ENCODE results near the gene BOC. TPM values are rescaled to one million over a fixed set of nuclear protein-coding genes. Genes with fewer than 3 reads are reported as not detected.

BOC gene
- total and polyA plus RNA-seq, 2 of the 8 experiments (the other 6 are each of a cell fraction or from before 2014, with no cell fraction given) = 6.9 to 9.3 TPM

GRCh38 chr3:113261626-113262303, 50.4 kb downstream of the BOC start (continued):
- TF ChIP-seq, protein P1, sequence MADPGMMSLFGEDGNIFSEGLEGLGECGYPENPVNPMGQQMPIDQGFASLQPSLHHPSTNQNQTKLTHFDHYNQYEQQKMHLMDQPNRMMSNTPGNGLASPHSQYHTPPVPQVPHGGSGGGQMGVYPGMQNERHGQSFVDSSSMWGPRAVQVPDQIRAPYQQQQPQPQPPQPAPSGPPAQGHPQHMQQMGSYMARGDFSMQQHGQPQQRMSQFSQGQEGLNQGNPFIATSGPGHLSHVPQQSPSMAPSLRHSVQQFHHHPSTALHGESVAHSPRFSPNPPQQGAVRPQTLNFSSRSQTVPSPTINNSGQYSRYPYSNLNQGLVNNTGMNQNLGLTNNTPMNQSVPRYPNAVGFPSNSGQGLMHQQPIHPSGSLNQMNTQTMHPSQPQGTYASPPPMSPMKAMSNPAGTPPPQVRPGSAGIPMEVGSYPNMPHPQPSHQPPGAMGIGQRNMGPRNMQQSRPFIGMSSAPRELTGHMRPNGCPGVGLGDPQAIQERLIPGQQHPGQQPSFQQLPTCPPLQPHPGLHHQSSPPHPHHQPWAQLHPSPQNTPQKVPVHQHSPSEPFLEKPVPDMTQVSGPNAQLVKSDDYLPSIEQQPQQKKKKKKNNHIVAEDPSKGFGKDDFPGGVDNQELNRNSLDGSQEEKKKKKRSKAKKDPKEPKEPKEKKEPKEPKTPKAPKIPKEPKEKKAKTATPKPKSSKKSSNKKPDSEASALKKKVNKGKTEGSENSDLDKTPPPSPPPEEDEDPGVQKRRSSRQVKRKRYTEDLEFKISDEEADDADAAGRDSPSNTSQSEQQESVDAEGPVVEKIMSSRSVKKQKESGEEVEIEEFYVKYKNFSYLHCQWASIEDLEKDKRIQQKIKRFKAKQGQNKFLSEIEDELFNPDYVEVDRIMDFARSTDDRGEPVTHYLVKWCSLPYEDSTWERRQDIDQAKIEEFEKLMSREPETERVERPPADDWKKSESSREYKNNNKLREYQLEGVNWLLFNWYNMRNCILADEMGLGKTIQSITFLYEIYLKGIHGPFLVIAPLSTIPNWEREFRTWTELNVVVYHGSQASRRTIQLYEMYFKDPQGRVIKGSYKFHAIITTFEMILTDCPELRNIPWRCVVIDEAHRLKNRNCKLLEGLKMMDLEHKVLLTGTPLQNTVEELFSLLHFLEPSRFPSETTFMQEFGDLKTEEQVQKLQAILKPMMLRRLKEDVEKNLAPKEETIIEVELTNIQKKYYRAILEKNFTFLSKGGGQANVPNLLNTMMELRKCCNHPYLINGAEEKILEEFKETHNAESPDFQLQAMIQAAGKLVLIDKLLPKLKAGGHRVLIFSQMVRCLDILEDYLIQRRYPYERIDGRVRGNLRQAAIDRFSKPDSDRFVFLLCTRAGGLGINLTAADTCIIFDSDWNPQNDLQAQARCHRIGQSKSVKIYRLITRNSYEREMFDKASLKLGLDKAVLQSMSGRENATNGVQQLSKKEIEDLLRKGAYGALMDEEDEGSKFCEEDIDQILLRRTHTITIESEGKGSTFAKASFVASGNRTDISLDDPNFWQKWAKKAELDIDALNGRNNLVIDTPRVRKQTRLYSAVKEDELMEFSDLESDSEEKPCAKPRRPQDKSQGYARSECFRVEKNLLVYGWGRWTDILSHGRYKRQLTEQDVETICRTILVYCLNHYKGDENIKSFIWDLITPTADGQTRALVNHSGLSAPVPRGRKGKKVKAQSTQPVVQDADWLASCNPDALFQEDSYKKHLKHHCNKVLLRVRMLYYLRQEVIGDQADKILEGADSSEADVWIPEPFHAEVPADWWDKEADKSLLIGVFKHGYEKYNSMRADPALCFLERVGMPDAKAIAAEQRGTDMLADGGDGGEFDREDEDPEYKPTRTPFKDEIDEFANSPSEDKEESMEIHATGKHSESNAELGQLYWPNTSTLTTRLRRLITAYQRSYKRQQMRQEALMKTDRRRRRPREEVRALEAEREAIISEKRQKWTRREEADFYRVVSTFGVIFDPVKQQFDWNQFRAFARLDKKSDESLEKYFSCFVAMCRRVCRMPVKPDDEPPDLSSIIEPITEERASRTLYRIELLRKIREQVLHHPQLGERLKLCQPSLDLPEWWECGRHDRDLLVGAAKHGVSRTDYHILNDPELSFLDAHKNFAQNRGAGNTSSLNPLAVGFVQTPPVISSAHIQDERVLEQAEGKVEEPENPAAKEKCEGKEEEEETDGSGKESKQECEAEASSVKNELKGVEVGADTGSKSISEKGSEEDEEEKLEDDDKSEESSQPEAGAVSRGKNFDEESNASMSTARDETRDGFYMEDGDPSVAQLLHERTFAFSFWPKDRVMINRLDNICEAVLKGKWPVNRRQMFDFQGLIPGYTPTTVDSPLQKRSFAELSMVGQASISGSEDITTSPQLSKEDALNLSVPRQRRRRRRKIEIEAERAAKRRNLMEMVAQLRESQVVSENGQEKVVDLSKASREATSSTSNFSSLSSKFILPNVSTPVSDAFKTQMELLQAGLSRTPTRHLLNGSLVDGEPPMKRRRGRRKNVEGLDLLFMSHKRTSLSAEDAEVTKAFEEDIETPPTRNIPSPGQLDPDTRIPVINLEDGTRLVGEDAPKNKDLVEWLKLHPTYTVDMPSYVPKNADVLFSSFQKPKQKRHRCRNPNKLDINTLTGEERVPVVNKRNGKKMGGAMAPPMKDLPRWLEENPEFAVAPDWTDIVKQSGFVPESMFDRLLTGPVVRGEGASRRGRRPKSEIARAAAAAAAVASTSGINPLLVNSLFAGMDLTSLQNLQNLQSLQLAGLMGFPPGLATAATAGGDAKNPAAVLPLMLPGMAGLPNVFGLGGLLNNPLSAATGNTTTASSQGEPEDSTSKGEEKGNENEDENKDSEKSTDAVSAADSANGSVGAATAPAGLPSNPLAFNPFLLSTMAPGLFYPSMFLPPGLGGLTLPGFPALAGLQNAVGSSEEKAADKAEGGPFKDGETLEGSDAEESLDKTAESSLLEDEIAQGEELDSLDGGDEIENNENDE (IDR thresholded peaks at IDR 0.05; ENCODE audit: insufficient replicate concordance, low read length) = no peak
- TF ChIP-seq SIRT6 (IDR thresholded peaks at IDR 0.05; ENCODE audit: low read length) (no peak), E2F6 (IDR thresholded peaks at IDR 0.05) (no peak), SAP30 (IDR thresholded peaks at IDR 0.05; ENCODE audit: insufficient read depth, insufficient replicate concordance, low read length) (no peak), YY1 (IDR thresholded peaks at IDR 0.05; ENCODE audit: low read depth, low read length) (no peak), GABPA (IDR thresholded peaks at IDR 0.05; ENCODE audit: borderline replicate concordance, insufficient read depth, low read length) (no peak), FOSL1 (IDR thresholded peaks at IDR 0.05; ENCODE audit: insufficient read depth, low read depth, low read length) (no peak), SIX5 (IDR thresholded peaks at IDR 0.05; ENCODE audit: low read depth, low read length) (no peak), TEAD4 (IDR thresholded peaks at IDR 0.05; ENCODE audit: low read depth, low read length) (no peak)
